Upper lobe of right lung (tissue), 1 donor: ENCODE data around the gene BBS2. TPM values are rescaled to one million over a fixed set of nuclear protein-coding genes. Genes with fewer than 3 reads are reported as not detected.
A peak's percentile ranks its signal among the peaks of the same experiment; 100 is the strongest.

ENCODE experiments used
- ATAC-seq: fragments of 200-7000 bp; cut with Tn5 transposase; one replicate; pipeline ENCODE4 v1.9.1; 2020; ENCODE audit warnings: mild to moderate bottlenecking, moderate library complexity
- DNase-seq: peaks from one replicate; pipeline ENCODE4 v3.0.0-alpha.2; 2020
- H3K27ac ChIP-seq: fragments of 200-600 bp; one replicate; pipeline ENCODE4 v1.8.0; 2022
- H3K27me3 ChIP-seq: fragments of 200-600 bp; one replicate; pipeline ENCODE4 v1.8.0; 2022; ENCODE audit warnings: mild to moderate bottlenecking
- H3K36me3 ChIP-seq: fragments of 200-600 bp; one replicate; pipeline ENCODE4 v1.8.0; 2022
- H3K4me1 ChIP-seq: fragments of 200-600 bp; one replicate; pipeline ENCODE4 v1.8.0; 2022
- H3K4me3 ChIP-seq: fragments of 200-600 bp; one replicate; pipeline ENCODE4 v1.8.0; 2022; ENCODE audit warnings: mild to moderate bottlenecking
- H3K9me3 ChIP-seq: fragments of 200-600 bp; one replicate; pipeline ENCODE4 v1.8.0; 2022
- intact Hi-C: fragments of 100-400 bp; cut with DNase I; formaldehyde crosslinking; loops from one replicate; pipeline ENCODE4 v1.11.0; 2022
- long read RNA-seq: library from polyadenylated mRNA; unstranded; transcript quantifications from one replicate; pipeline ENCODE4 v2.0.0, GENCODE V29; 2021
- total RNA-seq: library from RNA; stranded (reverse); fragmentation: NEBNext Ultra II Directional; extraction: Animal tissue kit (Norgen Biotek cat#: 25700); gene quantifications from one replicate; pipeline ENCODE4 v1.2.1, GENCODE V29; 2021
- TF ChIP-seq, protein P1 (sequence below): fragments of 200-600 bp; IDR thresholded peaks from one replicate; pipeline ENCODE4 v1.8.0; 2022; ENCODE audit warnings: antibody characterized with exemption
- donor health status: DM: no; HTN: yes; CAD: no; lungs with severe emphysema.

The BBS2 gene, protein sequence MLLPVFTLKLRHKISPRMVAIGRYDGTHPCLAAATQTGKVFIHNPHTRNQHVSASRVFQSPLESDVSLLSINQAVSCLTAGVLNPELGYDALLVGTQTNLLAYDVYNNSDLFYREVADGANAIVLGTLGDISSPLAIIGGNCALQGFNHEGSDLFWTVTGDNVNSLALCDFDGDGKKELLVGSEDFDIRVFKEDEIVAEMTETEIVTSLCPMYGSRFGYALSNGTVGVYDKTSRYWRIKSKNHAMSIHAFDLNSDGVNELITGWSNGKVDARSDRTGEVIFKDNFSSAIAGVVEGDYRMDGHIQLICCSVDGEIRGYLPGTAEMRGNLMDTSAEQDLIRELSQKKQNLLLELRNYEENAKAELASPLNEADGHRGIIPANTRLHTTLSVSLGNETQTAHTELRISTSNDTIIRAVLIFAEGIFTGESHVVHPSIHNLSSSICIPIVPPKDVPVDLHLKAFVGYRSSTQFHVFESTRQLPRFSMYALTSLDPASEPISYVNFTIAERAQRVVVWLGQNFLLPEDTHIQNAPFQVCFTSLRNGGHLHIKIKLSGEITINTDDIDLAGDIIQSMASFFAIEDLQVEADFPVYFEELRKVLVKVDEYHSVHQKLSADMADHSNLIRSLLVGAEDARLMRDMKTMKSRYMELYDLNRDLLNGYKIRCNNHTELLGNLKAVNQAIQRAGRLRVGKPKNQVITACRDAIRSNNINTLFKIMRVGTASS
- total RNA-seq = 29.5 TPM
- long read RNA-seq, full-length matches to known transcripts = 35 of 57 reads
- long read RNA-seq, partial matches to known transcripts = 3 of 57 reads
- long read RNA-seq, other reads (novel, unspliced or antisense) = 19 of 57 reads

DNA sequence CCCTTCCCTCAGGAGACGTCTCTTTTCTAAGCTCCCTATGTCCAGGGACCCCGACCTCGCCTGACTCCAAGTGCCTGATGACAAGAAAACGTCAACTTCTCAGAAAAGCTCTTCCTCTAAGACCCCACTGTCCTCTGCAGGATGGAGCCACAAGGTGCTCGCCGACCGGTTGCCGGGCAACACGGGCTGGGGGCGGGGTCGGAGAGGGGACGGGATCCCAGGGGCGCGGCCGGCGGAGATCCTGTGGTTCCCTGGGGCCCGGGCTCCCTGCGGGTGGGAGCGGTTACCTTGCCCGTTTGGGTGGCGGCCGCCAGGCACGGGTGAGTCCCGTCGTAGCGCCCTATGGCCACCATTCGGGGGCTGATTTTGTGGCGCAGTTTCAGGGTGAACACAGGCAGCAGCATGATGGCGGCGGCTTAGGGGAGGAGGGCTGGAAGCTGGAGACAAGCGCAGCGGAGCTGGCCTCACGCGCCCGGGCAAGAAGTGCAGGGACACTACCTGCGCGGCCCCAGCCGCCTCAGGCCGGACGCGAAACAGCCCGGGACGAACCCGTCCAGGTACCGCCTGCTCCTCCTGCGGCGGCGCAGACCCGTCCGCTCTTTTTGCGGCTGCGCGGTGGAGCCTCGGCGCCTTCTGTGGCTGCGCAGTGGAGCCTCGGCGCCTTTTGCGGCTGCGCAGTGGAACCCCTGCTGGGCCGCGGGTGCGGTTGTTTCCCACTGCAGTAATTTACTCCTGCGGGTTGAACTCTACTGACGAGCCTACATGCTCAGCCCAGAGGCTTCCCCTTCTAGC, at the start of gene BBS2:
TSS of gene BBS2 (minus strand) at position 566 of the 792 bp plus-strand sequence. CDS start at position 404, 162 bp downstream.
- intact Hi-C loops = no loop called here
- peak; percentile 97 for ATAC-seq

DNA sequence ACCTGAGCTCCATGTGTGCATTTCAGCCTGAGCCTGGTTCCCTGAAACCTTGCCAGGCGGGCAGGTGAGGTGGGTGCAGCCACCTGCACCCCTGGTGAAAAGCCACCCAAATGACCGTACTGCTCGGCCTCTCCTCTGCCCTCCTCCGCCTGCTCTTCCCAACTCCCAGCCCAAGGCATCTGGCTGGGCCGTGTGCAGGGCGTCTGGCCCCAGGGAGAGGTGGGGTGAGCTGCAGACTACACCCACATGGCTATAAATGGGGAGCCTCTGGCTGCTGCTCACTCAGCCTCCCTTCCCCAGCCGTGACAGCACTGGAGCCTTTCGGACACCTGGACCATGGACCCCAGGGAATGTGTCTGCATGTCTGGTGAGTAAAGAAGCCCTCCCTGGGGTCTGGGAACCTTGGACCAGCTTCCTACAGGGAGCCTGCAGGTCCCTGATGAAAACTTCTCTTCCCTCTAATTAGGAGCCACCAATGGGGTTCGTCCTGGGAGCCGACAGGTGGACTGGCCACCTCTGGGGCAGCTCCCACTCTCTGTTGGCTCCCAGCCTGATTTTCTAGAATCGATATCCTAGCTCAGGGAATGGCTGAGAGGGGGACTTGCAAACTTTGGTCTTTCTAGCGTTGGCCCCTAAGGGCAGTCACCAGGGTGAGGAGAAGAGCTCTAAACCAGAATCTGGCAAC, 45.1 kb upstream of the BBS2 start, which contains the start of gene MT4:
TSS of gene MT4 (plus strand) at position 281 of the 685 bp plus-strand sequence. CDS start at position 337, 56 bp downstream.
- TF ChIP-seq, protein P1, sequence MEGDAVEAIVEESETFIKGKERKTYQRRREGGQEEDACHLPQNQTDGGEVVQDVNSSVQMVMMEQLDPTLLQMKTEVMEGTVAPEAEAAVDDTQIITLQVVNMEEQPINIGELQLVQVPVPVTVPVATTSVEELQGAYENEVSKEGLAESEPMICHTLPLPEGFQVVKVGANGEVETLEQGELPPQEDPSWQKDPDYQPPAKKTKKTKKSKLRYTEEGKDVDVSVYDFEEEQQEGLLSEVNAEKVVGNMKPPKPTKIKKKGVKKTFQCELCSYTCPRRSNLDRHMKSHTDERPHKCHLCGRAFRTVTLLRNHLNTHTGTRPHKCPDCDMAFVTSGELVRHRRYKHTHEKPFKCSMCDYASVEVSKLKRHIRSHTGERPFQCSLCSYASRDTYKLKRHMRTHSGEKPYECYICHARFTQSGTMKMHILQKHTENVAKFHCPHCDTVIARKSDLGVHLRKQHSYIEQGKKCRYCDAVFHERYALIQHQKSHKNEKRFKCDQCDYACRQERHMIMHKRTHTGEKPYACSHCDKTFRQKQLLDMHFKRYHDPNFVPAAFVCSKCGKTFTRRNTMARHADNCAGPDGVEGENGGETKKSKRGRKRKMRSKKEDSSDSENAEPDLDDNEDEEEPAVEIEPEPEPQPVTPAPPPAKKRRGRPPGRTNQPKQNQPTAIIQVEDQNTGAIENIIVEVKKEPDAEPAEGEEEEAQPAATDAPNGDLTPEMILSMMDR = no peak
- ATAC-seq = peak; percentile 8
- no peak for DNase-seq
- H3K27ac ChIP-seq = no peak within 1 kb of the TSS
- no peaks in the 10 kb centered on the region for H3K27me3 ChIP-seq
- no peaks in the 10 kb centered on the region for H3K4me1 ChIP-seq
- intact Hi-C loops = no loop called here
- H3K9me3 ChIP-seq = no peaks in the 10 kb centered on the region
- H3K36me3 ChIP-seq = no peaks in the 10 kb centered on the region
- no peak within 1 kb of the TSS for H3K4me3 ChIP-seq

More for the DNA sequence above, at the start of gene BBS2:
- H3K27me3 ChIP-seq = no peaks in the 10 kb centered on the region
- H3K4me3 ChIP-seq = peak within 1 kb of the TSS; percentile 72
- H3K4me1 ChIP-seq = peaks cover 22% of the 10 kb centered on the region
- DNase-seq = peak; percentile 96
- TF ChIP-seq, protein P1 = no peak
- H3K27ac ChIP-seq = peak within 1 kb of the TSS; percentile 84
- no peaks in the 10 kb centered on the region for H3K36me3 ChIP-seq
- H3K9me3 ChIP-seq = no peaks in the 10 kb centered on the region

DNA sequence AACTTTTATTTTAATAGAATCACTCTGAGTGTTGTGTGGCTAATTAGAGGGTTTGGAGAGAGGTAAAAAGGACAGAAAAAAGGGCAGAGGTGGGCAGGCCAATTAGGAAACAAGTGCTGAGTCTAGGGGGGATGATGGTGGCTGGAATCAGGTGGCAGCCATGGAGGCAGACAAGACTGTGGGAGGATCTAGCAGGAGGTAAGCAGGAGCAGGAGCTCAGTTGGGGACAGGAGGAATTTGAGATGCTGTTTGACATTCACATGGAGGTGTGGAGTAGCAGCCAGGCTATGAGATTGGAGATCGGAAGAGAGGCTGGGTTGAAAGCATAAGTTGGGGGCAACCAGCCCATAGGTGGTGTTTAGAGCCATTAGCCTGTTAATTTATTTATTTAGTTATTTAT, 41.3 kb upstream of the BBS2 start:
- Histone ChIP-seq H3K36me3 (no peaks in the 10 kb centered on the region), H3K4me1 (no peaks in the 10 kb centered on the region), H3K9me3 (no peaks in the 10 kb centered on the region), H3K27me3 (no peaks in the 10 kb centered on the region), H3K27ac (no peak overlapping the region), H3K4me3 (no peak overlapping the region)
- TF ChIP-seq, protein P1 = no peak
- ATAC-seq (no peak), DNase-seq (no peak)
- intact Hi-C loops = no loop called here

DNA sequence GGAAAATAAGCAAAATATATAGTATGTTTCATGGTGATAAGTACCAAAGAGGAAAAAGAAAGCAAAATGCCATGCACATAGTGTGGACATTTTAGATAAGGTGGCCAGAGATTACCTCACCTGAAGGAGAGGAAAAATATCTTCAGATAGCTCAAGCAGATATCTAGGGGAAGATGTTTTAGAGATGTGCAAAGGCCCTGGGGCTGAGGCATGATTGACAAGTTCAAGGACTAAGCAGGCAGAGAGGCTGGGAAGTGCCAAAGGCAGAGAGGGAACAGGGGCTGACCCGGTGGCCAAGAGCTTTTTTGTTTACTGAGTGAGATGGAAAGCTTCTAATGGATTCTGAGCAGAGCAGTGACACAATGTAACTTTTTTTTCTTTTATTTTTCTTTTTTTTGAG, 40.6 kb upstream of the BBS2 start:
- TF ChIP-seq, protein P1 = no peak
- H3K27me3 ChIP-seq = peaks cover 5% of the 10 kb centered on the region
- no peak for ATAC-seq

DNA sequence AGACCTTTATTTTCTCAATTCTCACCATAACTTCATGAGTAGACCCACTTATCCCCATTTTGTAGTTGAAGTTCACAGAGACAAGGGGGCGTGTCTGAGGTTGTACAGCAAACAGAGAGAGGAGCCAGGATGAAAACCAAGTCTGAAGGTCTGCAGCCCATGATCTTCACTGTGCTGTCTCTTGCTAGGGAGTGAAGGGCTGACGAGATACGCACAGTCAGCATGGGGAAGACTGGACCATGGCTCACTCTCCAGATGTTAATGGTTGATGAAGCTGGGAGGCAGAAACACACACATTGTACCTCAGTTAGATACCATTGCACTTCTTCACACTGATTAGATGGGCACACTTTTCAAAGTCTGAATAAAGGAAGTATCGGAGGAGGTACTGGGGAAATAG, 39.3 kb upstream of the BBS2 start:
- no peaks in the 10 kb centered on the region for H3K9me3 ChIP-seq
- no peaks in the 10 kb centered on the region for H3K36me3 ChIP-seq
- H3K4me3 ChIP-seq = no peak overlapping the region
- no peaks in the 10 kb centered on the region for H3K4me1 ChIP-seq
- no peak overlapping the region for H3K27ac ChIP-seq
- H3K27me3 ChIP-seq = peaks cover 5% of the 10 kb centered on the region
- intact Hi-C loops = no loop called here
- DNase-seq = no peak
- TF ChIP-seq, protein P1 = no peak
- ATAC-seq = no peak

More for the DNA sequence above, 40.6 kb upstream of the BBS2 start:
- DNase-seq = no peak
- no peak overlapping the region for H3K4me3 ChIP-seq
- no peak overlapping the region for H3K27ac ChIP-seq
- no peaks in the 10 kb centered on the region for H3K4me1 ChIP-seq
- intact Hi-C loops = no loop called here
- H3K9me3 ChIP-seq = no peaks in the 10 kb centered on the region
- H3K36me3 ChIP-seq = no peaks in the 10 kb centered on the region
